HG03520 (cell line): ENCODE data around the gene C14orf93.
"Not testable (repeated sequence)": the region's sequence is repeated elsewhere in the genome, so short reads cannot be mapped to it uniquely, and the experiment has no call there.

Experiments used
- ATAC-seq: cut with Tn5 transposase; IDR thresholded peaks from one replicate; pipeline ENCODE4 v1.9.1; 2021; ENCODE audit warnings: mild to moderate bottlenecking, moderate library complexity; ENCODE audit not compliant: unreplicated experiment

Gene C14orf93

DNA sequence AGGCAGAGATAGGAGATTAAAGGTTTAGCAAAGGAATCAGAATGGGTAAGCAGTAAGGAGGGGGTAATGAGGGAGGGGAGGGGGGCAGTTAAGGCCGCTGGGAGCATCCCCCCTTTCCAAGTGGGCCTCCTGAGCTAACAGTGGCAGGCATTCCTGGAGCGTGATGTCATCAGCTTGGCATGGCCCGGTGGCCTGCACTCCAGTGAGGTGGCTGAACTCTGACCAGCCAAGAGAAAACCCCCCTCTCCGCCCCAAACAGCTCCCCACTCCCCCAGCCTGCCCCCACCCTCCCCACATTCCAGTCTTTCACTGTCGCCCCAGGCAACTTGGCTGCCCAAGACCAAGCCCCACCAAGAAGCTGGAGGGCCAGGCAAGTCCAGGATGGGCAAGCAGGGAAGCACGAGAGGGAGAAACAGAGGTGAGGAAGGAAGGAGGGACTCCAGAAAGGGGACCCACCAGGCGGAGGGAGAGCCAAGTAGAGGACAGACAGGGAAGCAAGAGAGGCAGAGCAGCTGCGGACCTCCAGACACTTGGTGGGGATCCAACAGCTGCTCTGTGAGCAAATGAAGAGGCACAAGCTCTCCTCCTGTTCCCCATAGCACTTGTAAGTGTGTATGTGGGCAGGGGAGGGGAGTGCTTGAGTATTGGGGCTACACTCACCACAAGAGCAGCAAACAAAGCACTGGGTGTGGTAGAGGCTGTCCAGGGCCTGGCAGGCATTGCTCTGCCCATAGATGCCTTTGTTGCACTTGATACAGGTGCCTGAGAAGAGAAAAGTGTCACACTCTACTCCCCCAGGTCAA is 32.1 kb downstream of the C14orf93 start:
- no peak for ATAC-seq

- ATAC-seq: no peak
Observed at GRCh38 chr14:22977434-22977683, 32.6 kb downstream of the C14orf93 start.

GRCh38 chr14:22976620-22977433 is 33.1 kb downstream of the C14orf93 start:
- ATAC-seq: no peak

DNA sequence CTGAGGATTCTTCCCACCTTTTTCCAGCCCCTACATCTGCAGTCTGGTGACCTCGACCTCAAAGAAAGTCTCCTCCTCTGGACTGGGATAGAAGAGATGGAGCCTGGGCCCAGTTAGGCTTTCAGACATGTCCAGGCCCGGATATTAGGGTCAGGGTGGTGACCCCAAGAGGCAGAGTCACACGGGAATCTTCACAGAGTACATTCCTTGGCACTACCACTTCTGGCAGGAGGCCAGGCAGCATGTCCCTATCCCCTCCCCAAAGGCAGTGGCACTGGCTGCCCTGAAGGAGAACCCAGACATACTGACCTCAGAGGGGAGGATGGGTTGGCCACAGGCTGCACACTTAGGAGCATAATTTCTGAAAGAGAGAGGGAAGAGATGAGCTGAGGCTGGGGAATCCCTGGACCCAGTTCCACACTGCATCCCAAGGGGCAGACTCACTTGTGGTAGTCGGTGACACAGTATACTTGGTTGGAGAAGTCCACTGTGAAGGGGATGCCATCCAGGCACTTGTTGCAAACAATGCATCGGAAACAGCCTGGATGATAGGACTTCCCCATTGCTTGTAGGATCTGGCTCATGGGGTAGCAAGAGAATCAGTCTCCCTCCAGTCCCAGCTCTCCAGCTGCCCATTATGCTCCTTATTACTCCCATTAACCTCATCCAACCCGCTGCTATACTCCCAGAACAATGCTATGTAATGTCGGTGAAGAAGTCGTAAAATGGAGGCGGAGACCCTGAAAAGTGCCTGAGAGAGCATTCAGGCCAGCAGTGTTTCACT is 35.2 kb downstream of the C14orf93 start:
- ATAC-seq: no peak

DNA sequence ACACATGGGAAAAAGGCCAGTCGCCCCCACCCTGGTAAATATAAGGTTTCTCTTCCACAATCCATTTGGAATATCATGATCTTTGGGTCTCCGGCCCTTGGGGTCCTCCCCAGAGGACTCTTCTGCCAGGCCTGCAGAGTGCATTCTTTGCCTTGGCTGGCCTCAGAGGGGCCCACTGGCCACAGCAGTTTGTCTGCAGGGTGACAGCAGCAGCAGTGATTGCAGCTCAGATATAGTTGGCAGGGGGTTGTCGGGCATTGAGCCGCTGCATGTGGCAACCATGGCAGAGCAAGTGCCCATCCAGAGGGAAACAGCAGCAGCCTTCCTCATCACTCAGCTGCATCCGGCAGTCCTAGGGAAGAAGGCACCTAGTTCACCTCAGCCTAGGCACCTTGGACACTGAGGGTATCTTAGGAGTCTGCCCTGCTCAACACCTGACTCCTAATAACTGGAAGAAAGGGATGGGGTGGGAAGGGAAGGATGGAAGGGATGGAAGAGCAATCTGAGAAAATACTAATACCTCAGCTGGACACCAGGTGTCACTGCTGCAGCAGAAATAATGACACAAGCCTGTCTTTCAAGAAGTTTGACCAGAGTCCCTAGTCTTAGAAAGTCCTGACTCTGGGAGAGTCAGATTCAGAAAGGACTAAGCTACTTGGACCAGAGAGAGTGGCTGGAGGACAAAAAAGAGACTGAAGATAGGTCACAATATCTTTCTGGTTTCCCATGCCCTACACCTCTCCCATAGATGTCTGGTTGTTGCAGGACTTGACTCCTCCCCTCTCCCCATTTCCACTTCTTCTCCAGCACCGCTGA is 36.5 kb downstream of the C14orf93 start:
- ATAC-seq: no peak

DNA sequence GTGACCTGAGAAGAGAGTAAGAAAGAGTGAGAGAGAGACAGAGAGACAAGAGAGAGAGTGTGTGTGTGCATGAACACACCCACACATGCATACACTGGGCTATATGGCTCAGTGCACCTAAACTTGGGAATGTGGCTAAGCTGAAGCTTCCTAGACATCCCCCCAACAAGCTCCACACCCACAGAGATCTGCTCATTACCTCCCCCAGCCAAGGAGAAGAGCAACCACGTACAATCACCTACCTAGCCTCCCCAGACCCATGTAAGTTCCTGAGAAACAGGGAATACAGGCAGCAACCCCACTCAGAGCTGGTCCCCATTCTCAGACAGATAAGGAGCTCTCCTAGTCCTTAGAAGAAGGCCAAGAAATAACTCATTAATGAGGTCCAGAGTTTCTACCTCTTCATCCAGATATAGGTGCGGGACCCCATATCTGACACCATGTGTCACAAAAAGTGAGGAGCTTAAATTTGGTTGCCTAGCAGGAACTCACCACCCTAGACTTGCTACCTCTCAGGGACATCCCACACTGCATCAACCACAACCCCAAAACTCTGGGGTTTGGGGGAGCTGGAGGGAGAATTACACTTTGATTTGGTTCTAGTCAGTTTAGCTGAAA is 37.5 kb downstream of the C14orf93 start:
- no peak for ATAC-seq

DNA sequence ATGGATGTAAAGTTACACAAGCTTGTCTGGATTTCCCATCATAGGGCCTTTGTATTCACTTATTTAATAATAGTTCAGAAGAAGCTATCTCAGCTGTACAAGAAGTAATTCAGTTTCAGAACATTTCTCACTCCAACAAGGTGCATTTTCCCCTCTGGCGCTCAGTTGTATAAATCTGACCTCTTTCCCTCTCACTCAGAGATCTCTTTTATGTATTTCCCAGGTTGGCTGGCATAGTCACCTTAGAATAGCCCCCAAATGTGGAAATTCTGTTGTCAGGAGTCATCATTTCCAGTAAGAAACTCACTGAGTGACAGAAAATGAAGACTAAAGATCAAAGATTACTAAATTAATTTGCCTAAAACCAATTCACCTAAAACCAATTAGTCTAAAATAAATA is 38.8 kb downstream of the C14orf93 start:
- no peak for ATAC-seq

DNA sequence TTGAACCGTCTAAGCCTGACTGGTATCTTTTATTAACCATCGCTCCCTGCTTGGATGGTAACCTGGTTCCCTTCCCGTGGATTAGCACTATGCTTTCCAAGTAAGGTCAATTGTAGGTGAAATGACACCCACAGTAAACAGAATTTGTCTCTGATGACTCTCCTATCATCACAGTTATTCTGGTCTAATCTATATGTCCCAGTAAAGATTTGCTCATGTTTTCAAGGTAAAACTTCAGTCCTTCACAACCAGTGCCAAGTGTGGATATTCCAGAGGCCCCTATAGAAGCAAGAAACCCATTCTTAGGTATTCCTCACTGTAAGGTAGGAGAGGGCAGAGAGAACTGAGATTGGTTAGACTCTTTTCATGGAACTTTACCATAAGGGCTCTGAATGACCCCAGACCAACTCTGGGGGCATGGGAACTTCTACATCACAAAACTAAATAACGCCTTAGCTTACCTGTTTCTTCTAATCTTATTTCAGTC is 43.1 kb downstream of the C14orf93 start:
- ATAC-seq: no peak

DNA sequence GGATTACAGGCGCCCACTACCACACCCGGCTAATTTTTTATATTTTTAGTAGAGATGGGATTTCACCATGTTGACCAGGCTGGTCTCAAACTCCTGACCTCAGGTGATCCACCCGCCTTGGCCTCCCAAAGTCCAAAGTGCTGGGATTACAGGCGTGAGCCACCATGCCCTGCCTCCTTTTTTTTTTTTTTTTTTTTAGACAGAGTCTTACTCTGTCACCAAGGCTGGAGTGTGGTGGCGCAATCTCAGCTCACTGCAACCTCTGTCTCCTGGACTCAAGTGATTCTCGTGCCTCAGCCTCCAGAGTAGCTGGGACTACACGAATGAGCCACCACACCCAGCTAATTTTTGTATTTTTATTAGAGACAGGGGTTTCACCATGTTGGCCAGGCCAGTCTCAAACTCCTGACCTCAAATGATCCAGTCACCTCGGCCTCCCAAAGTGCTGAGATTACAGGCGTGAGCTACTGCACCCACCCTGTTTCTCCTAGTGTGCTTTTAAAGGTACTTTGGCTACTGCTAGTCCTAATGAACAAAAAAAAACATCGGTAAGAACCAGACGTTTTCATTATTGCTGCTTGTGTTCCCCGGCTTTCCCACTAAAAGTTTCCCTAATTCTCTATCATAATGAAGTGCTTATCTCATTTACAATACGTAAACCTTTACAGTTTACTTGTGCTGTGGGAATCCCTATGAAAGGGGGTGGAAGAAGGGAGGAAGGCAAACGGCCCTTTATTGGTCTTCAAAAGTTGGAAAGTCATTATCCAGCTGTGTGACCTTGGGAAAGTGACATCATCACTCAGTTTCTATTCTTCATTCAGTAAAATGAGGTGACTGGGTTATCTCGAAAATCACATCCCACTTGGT is 43.8 kb downstream of the C14orf93 start:
- not testable (repeated sequence) for ATAC-seq

- no peak for ATAC-seq
Observed at GRCh38 chr14:22962061-22962676, 47.8 kb downstream of the C14orf93 start.

GRCh38 chr14:22955702-22956569 is 54.0 kb downstream of the C14orf93 start:
- ATAC-seq: no peak

GRCh38 chr14:22952418-22952817 is 57.5 kb downstream of the C14orf93 start:
- ATAC-seq: no peak

DNA sequence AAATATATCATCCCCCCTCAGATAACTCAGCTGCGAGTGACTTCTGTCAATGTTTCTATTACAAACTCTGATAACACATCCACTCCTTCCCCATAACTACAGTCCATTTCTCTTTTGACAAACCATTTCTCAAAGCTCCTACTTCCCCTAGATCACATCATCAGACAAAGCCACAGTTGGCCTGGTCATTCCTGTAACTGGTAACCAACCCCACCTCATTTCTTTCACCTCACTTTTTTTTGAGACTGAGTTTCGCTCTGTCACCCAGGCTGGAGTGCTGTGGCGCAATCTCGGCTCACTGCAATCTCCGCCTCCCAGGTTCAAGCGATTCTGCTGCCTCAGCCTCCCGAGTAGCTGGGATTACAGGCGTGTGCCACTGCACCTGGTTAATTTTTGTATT is 58.1 kb downstream of the C14orf93 start:
- not testable (repeated sequence) for ATAC-seq

GRCh38 chr14:22945642-22946041 is 64.3 kb downstream of the C14orf93 start:
- ATAC-seq: no peak

DNA sequence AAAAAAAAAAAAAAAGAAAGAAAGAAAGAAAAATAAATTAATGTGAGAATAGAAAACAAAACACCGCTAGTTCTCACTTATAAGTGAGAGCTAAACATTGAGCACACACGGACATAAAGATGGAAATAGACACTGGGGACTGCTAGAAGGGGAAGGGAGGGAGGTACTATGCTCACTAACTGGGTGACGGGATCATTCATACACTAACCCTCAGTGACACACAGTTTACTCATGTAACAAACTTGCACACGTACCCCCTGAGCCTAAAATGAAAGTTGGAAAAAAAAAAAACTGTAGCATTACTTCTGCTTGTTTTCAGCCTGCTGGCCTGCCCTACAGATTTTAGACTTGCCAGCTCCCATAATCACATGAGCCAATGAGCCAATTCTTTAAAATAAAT is 70.3 kb downstream of the C14orf93 start:
- ATAC-seq: no peak
